Superior temporal gyrus (tissue), 1 donor: ENCODE results near the gene PLEKHA7.
"Not testable (repeated sequence)": the region's sequence is repeated elsewhere in the genome, so short reads cannot be mapped to it uniquely, and the experiment has no call there.

Experiments used
- DNase-seq: peaks from one replicate; pipeline ENCODE4 v3.0.0-alpha.2; 2016; ENCODE audit errors: extremely low spot score

PLEKHA7 gene

DNA sequence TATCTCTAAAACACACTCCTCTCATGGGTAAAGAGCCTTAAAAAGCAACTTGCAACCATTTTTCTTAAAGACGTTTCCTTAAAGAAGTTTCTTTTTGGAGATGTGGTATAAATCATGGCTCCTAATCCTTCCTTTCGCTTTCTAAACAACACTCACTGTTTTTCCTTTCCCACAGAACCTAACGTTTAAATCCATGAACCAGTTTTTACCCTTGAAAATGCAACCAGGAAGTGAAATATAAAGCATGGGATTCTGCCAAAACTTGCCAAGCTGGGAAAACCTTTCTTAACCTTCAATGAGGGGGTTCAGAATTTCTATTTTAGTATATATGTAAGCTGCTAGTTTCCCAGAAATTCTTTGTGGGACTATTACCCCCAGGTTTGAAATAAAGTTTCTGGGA lies 8.6 kb downstream of the PLEKHA7 start:
- DNase-seq, result no peak

DNA sequence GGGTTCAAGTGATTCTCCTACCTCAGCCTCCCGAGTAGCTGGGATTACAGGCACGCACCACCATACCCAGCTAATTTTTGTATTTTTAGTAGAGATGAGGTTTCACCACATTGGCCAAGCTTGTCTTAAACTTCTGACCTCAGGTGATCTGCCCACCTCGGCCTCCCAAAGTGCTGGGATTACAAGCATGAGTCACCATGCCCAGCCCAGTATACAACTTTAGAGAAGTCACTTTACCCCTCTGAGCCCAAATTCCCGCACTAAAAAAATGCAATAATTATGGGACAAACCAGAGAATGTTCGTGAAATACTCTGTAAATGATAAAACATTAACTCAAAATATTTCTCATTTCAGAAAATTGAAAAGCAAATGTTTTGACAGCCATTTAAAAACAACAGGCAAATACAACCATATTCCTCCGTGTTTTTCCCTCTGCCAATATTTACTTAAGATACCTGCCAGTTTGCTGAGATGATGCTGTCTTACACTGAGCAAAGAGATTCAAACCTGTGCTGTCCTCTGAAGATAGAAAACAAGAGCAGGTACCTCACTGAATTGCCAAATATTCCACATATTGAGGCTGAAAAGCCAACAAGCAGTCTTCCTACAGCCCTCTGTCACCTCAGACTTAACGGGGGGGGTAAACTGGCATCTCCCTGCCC lies 9.6 kb downstream of the PLEKHA7 start:
- DNase-seq, result no peak

DNA sequence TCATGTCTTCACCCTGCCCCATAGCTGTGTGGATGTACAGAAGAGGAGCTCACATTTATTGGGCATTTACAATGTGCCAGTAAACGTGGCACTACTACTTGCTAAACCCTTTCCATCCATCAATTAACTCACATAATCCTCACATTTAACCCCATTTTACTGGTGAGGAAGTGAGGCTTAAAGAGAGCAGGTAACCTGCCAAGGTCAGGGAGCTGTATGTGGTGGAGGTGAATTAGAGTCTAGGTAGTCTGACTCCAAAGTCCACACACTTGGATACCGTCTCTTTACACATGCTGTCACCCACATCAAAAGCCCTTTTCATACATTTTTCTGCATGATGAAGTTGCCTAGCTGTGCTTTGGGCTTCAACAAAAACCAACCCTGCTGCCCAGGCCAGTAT lies 10.8 kb downstream of the PLEKHA7 start:
- DNase-seq, result no peak

DNA sequence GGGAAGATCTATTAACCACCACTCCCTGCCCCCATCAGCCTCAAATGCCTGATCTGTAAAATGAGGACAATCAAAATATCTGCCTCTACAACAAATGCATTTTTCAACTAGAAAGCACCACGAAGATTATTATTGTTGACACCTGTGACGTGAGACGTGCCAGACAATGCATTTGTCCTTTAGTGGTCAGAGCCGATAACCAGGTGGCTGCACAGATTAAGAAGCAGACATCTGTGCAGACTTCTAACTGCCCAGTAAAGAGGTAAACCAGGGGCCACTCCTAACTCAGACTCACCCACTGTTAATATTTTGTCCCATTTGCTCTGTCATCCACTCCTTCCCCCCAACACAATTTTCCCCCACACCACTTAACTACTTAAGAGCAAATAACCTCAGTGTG lies 11.7 kb downstream of the PLEKHA7 start:
- no peak for DNase-seq

DNA sequence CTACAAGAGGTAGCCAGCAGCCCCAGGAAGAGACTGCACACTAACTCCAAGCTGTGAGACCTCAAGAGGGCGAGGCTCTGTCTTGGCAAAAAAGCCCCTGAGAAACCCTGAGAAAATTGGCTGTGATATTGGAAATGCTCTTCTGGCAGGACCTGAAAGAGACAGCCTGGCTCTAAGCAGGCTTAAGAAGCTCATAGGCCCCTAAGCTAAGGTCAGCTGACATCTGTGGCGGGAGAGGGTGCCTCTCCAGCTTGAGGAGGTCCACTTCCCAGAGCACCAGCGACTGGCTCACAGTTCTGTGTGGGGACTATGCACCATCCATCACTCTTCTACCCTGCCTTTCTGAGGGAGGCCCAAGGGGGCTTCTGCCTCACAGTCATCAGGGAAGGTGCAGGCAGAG lies 12.4 kb downstream of the PLEKHA7 start:
- DNase-seq, result no peak

DNA sequence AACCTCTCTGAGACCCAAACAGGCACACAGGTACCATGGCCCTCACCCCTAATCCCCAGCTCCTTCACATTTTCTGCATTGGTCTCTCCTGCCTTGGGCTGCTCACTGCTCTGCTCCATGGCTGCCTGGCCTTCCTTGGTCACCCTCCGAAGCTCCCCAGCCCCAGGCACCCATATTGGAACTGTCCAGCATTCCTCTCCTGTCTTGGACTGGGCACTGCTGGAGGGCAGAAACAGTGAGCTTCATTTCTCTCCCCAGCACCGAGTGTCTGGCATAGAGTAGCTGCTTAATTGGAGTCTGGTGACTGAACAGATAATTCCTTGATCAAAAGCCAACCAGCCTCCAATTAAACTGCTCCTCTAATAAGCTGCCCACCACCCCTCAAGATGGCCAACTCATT lies 13.2 kb downstream of the PLEKHA7 start:
- DNase-seq, result no peak

DNA sequence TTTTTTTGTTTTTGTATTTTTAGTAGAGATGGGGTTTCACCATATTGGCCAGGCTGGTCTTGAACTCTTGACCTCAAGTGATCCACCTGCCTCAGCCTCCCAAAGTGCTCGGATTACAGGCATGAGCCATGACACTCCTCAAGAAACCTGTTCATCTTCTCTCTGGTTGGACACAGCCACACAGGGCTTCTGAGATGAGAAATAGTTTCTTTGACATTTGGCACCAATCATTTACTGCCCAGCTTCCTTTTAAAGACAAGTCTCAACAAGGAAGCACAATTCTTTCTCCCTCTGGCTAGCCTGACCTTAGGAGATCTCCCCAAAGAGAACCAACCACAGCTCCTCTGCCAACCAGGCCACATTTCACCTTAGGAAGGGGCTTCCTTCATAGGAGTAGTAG lies 14.0 kb downstream of the PLEKHA7 start:
- not testable (repeated sequence) for DNase-seq

DNA sequence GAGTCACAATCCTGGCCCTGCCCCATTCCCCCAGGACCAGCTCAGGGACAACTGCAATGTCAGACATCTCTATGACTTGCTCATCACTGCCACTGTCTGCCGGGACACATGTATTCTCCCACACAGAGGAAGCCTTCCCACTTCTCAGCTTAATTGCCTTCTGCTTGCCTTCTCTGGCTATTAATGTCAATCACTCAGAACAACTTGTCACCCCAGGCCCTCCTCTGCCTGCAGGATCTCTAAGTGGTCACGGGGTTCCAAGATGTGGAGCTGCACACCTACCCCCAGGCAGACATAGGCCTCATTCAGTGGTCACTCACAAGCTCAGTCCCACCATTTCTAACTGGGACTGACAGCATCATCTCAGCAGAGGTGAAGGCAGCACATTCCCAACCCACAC lies 15.1 kb downstream of the PLEKHA7 start:
- DNase-seq, result no peak

DNA sequence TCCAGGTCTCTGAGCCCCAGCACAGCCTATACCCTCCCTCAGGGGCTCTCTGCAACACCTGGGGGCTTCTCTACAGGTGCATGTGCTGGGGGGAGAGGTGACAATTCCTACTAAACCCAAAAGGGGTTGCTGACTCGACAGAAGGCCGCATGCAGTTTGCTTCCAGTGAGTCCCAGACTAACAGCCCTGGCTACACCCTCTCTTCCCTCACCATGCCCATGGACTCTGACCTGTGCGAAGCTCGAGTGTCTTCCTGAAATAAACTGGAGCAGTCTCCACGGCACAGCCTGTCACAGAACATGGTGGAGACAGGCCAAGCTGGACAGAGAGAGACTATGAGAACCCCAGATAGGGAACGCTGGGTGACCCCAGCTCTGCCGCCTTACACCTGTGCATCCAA lies 16.6 kb downstream of the PLEKHA7 start:
- DNase-seq, result no peak

DNA sequence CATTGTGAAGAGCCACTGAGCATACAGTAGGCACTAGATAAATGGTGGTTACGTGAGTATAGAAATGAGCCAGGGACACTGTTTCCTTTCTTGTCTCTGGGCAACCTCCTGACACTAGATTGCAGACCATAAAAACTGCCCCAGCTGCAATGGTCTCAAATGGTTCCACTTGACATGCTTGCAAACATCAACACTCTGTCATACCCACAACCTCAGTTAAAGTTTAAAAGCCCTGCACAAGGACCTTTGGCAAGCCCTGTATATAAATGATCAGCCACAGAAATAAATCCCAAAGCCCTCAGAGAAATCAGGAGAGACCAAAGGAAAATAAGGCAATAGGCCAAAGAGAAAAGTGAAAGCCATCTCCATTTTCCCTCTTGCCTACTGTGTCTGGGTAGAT lies 20.7 kb downstream of the PLEKHA7 start:
- no peak for DNase-seq

DNA sequence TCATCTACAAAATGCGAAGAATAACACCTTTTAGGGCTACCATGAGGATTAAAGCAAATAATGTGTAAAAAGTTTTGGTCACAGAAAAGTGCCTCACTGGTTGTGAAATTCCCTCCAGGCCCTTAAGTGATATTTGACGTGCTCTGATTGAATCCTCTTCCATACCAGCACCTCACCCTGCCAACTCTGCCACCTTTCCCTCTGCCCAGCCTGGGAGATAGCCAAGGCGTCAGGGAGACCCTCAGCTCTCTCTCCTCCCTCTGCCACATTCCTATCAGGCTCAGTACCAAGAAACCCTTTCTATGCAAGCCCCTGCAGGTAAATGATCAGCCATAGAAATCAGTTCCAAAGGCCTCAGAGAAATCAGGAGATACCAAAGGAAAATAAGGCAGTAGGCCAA lies 21.4 kb downstream of the PLEKHA7 start:
- no peak for DNase-seq

DNA sequence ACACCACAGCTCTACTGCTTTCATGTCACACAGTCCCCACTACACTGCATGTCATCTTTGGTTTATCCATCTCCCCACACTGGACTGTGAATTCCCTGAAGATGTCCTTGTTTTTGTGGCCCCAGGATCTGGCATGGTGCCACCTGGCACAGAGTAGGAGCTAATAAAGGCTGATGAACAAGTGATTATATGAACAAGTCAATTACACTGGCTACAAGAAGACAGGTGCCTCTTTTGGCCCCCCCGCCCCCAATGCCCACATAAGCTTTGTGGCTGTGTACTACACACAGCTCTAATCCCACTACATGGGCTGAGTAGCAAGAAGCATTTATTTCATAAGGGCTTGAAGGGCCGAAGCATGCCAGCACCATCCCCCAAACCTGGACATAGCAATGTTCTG lies 24.7 kb downstream of the PLEKHA7 start:
- DNase-seq, result no peak

DNA sequence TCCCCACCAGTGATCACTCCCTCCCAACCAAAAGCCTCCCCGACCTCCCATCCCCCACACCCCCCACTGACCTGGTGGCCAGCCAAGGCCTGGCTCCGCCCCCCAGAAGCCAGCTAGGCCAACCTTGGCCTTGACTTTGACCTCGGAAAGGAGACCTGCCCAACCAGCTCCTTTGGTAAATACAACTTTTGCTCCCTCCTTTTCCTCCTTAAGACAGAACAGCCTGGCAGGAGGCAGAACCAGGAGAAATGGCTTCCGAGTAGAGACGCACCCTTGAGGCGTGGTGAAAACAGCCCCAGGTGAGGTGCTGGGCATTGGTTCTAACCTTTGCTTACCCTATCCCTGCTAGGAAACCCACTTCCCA lies 27.0 kb downstream of the PLEKHA7 start:
- no peak for DNase-seq

DNA sequence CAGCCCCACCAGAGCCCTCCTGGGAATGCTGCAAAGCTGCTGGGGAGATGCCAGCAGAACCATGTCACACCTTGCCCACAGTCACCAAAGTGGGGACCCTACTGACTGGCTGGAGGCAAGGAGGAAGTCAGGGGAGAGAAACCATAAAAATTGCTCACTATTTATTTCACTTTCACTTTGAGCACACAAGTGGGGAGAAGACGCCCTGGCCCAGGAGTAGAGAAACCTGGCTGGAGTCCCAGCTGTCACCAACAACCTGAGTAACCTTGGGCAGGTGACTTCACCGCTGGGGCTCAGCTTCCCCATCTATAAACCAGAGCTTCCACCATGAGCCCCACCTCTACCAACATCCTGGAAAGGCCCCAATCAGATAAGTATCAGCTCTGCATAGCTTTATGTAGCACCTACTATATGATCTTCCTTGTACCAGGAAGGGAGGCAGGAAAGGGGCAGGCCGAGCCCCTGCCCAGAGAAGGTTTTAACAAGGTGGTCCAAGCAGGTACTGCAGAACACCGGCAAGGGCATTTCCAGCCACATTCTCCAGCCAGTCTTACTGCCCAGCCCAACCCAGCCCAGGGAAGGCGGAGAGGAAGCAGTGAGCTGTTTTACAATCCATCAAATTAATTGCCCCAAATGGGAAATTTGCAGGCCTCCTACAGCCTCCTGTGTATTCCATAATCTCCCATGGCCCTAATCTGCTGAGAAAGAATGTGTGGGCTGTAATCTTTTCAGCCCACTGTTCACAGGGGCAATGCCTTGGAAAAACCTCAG lies 27.6 kb downstream of the PLEKHA7 start:
- no peak for DNase-seq

DNA sequence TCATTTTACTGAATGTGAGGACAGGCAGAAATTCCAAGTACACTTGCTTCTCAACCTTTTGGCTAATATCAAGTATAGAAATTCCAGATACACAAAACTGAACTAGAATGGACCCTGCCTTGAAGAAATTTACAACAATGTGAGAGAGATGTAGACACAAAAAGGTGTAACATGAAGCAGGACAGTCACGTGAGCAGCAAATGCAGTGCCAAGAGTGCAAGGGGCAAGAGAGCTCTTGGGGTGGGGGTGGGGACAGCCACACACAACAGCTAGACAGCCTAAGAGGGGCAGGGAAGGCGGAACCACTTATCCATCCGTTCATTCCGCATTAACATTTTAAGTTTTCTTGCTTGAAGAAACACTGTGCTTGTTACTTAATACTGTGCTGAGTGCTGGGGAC lies 28.9 kb downstream of the PLEKHA7 start:
- no peak for DNase-seq

DNA sequence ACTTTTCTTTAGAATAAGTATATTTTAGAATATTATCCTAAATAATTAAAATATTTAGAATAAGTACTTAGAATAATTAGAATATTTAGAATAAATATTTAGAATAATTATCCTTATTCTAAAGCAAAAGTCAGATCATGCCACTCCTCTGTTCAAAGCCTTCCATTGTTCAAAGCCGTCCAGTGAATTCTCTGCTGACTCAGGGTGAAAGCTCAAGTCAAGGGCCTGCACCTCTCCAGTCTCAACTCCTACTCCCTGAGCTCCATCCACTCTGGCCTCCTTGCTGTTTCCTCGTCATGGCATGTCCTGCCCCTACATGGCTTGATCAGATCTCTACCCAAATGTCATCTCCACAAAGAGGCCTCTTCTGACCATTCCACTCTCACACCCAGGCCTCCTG lies 30.0 kb downstream of the PLEKHA7 start:
- peak; percentile 40 for DNase-seq

DNA sequence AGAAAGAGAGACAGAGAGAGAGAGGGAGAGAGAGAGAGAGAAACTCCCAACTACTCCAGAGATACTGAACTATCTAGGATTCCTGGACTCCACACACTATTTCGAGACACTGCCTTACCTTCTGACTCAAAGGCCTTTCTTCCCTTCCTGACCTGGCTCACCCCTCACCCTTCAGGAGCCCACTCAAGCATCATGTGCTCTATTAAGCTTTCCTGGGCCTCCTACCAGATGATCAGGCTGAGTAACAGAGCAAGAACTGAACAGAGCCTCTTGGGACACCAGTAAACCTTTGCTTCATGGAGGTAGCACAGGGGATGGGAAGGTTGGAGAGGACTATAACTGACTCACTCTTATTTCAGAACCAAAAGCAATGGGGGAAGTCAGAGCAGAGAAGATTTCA lies 31.4 kb downstream of the PLEKHA7 start:
- DNase-seq, result no peak

DNA sequence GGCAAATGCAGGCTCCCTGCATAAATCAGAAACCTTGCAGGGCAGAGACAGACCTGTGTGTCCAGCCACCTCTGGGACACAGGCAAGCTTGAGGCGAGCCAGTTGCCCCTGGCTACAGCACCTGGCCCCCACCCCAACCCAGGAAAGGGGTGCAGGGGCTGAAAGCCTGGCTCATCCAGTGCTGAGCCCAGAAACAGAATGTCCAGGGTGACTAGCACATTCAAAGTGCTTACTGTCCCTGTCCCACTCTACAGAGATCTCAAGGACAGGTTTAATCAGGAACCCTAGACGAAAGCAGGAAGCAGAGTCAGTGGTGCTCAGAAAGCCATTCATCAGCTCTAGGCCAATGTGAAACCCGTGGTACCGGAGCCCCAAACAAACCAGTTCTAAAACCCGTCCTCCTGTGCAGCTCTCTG lies 31.9 kb downstream of the PLEKHA7 start:
- peak; percentile 33 for DNase-seq

DNA sequence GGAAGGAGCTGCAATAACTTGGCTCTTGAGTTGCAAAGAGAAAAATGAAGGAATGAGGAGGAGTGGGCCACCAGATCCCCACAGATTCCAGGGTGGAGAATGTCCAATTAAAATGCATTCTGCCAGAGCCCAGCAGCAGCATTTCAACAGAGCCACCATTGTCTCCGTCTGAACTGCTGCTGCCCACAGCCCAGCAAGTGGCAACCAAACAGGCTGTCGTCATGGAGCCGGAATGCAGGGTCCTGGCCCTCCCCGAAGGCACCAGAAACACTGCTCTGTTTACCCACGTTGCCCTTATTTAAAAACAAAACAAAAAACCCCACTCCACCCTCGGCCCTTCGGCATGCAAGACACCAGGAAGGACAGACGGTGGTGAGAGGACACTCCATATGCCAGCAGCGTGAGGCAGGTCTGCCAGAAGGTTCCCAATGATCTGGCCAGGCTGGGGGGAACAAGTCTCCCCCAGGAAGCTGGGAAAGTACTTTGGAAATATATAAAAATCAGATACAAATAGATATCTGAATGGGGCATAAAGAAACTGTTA lies 32.5 kb downstream of the PLEKHA7 start:
- DNase-seq, result peak; percentile 84

DNA sequence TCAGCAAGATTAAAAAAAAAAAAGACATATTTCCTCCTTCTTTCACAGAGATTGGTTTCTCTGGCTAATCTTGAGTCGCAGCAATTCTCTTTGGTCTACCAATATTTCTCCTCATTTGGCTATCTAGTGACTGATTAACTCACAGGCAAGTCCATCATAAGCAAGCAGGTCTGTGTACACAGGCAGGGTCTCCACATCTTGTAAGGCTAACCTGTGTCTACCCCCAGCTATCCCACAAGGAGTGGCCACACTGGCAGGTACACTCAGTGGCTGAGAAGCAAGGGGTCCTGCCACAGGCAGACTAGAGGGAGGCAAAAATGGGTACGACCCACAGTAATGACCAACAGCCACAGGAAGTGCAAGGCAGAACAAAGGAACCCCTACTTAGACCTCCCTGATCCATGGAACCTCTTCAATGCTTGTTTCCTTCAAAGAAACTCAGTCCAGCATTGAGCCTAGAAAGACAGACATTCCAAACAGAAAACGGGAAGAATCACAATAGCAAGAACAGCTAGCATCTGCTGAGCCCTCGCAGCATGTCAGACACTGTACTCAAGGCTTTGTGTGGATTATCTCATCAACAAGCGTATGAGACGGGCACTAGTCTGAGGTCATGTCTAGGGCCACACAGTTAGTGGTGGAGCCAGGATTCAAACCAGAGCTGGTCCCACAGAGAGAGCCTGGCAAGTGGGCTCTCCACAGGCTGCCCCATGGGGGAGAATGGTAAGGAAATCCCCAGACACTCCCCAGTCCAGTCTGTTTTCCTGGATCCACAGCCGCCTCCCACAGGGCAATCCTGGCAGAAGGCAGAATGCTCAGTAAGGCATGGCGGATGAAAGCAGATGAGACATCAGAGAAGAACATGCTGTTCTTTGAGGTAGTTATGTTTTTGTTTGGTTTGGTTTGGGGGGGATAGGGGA lies 34.3 kb downstream of the PLEKHA7 start:
- DNase-seq, result no peak

DNA sequence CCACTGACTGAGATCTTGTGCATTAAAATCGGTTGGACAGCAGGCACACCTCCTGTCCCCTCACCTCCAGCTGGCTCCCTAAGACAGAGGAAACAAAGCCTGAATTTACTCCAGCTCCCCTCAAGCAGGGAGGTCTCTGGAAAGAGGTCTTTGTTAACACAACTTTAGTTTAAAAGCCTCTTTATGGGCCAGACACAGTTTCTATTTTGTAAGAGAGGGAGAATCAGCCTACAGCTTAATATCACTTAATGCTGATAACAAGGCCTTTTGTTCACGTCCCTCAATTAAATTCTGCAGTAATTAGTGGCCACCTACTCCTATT lies 36.3 kb downstream of the PLEKHA7 start:
- DNase-seq, result no peak
